Nephron (organoid): ENCODE data around the gene BSDC1.
A peak's percentile ranks its signal among the peaks of the same experiment; 100 is the strongest.

Experiments
- H3K27ac Mint-ChIP-seq, 3 experiments: 2 replicates each; pipeline ENCODE4 v1.8.0; 2020; ENCODE audit warnings: mixed read lengths in 3 of 3, mild to moderate bottlenecking in 2 of 3, moderate library complexity in 1 of 3
- H3K27me3 Mint-ChIP-seq: 2 replicates; pipeline ENCODE4 v1.8.0; 2021; ENCODE audit warnings: low read depth, mild to moderate bottlenecking, moderate library complexity, mixed read lengths
- H3K36me3 Mint-ChIP-seq: 2 replicates; pipeline ENCODE4 v1.8.0; 2020; ENCODE audit warnings: low read depth, mixed read lengths
- H3K4me1 Mint-ChIP-seq: 2 replicates; pipeline ENCODE4 v1.8.0; 2020; ENCODE audit warnings: mixed read lengths
- H3K4me3 Mint-ChIP-seq, 3 experiments: 2 replicates each; pipeline ENCODE4 v1.8.0; 2020; ENCODE audit warnings: mild to moderate bottlenecking in 3 of 3, mixed read lengths in 3 of 3, moderate library complexity in 2 of 3
- H3K9me3 Mint-ChIP-seq: 2 replicates; pipeline ENCODE4 v1.8.0; 2020; ENCODE audit warnings: mixed read lengths
- TF ChIP-seq, protein P1 (sequence below), 3 experiments: fragments of 200-600 bp; sonication (generic); IDR thresholded peaks; one replicate each; pipeline ENCODE4 v1.5.0; 2021; ENCODE audit warnings: antibody characterized with exemption in 3 of 3; ENCODE audit not compliant: unreplicated experiment in 3 of 3

Gene BSDC1

DNA sequence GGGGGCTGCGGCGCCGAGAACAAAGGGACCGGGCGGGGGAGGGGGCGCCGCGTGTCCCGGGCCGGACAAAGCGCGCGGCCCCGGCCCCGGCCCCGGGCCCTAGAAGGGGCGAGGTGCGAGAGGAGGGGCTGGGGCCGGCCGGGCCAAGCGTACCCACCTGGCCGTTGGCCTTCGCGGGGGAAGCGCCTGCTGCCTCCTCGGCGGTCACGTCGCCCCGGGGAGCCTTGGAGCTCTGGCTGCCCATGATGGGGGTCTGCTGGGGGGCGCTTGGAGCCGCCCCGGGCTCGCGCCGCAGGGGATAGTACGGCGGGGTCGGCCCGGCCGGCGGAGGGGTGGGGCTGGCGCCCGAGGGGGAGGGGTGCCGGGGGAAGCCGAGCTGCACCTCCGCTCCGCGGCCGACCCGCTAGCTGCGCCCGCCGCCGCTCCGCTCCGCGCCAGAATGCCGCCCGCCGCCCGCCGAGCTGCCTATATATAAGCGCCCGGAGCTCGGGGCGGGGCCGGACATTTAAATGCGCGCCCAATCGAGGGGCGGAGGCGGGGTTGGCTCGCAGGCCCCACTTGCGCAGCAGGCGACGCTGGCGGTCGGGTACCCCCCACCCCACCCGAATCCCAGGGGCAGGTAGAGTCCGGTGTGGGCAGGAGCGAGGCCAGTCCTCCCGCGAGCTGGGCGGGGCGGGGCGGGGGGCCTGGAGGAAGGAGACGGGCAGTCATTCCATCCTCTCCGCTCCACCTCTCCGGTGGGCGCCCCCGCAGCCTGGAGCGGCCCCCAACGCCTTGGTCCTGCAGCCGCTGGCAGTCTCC is 58.3 kb downstream of the BSDC1 start, which contains the start of gene MARCKSL1:
Gene MARCKSL1, minus strand, starts transcription at position 444 of the 801 bp plus-strand sequence. Its CDS starts 200 bp downstream, at position 244.
- Mint-ChIP-seq H3K4me3 (peak within 1 kb of the TSS; percentile 98), H3K36me3 (peaks cover 36% of the 10 kb centered on the region), H3K27ac (peak within 1 kb of the TSS; percentile 84 to 94 (median 93)), H3K9me3 (no peaks in the 10 kb centered on the region), H3K4me1 (peaks cover 45% of the 10 kb centered on the region), H3K27me3 (no peaks in the 10 kb centered on the region)
- TF ChIP-seq, protein P1, sequence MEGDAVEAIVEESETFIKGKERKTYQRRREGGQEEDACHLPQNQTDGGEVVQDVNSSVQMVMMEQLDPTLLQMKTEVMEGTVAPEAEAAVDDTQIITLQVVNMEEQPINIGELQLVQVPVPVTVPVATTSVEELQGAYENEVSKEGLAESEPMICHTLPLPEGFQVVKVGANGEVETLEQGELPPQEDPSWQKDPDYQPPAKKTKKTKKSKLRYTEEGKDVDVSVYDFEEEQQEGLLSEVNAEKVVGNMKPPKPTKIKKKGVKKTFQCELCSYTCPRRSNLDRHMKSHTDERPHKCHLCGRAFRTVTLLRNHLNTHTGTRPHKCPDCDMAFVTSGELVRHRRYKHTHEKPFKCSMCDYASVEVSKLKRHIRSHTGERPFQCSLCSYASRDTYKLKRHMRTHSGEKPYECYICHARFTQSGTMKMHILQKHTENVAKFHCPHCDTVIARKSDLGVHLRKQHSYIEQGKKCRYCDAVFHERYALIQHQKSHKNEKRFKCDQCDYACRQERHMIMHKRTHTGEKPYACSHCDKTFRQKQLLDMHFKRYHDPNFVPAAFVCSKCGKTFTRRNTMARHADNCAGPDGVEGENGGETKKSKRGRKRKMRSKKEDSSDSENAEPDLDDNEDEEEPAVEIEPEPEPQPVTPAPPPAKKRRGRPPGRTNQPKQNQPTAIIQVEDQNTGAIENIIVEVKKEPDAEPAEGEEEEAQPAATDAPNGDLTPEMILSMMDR (IDR thresholded peaks at IDR 0.05; ENCODE audit: unreplicated experiment in 3 of 3) = no peak

- no peaks in the 10 kb centered on the region for H3K27me3 Mint-ChIP-seq
- H3K4me1 Mint-ChIP-seq = peaks cover 45% of the 10 kb centered on the region
- H3K36me3 Mint-ChIP-seq = peaks cover 41% of the 10 kb centered on the region
- no peak overlapping the region for H3K27ac Mint-ChIP-seq
- TF ChIP-seq, protein P1 (IDR thresholded peaks at IDR 0.05; ENCODE audit: unreplicated experiment in 3 of 3) = no peak
- H3K4me3 Mint-ChIP-seq = peak overlapping the region; percentile 98
- H3K9me3 Mint-ChIP-seq = no peaks in the 10 kb centered on the region
Observed at GRCh38 chr1:32335535-32335789, 58.8 kb downstream of the BSDC1 start.

GRCh38 chr1:32334864-32335534 is 59.2 kb downstream of the BSDC1 start:
- TF ChIP-seq, protein P1 (IDR thresholded peaks at IDR 0.05; ENCODE audit: unreplicated experiment in 3 of 3) = peak; percentile 63 to 77 (median 68)
- peaks cover 42% of the 10 kb centered on the region for H3K4me1 Mint-ChIP-seq
- peaks cover 46% of the 10 kb centered on the region for H3K36me3 Mint-ChIP-seq
- no peaks in the 10 kb centered on the region for H3K27me3 Mint-ChIP-seq
- peak overlapping the region; percentile 98 for H3K4me3 Mint-ChIP-seq
- peak overlapping the region; percentile 84 to 94 (median 93) for H3K27ac Mint-ChIP-seq
- H3K9me3 Mint-ChIP-seq = no peaks in the 10 kb centered on the region

- Mint-ChIP-seq H3K4me1 (peaks cover 36% of the 10 kb centered on the region), H3K9me3 (no peaks in the 10 kb centered on the region), H3K36me3 (peaks cover 52% of the 10 kb centered on the region), H3K4me3 (peak overlapping the region; percentile 98), H3K27ac (peak overlapping the region; percentile 66 to 93 (median 84)), H3K27me3 (no peaks in the 10 kb centered on the region)
- TF ChIP-seq, protein P1 (IDR thresholded peaks at IDR 0.05; ENCODE audit: unreplicated experiment in 3 of 3) = no peak
Observed at GRCh38 chr1:32334274-32334861, 59.9 kb downstream of the BSDC1 start.

DNA sequence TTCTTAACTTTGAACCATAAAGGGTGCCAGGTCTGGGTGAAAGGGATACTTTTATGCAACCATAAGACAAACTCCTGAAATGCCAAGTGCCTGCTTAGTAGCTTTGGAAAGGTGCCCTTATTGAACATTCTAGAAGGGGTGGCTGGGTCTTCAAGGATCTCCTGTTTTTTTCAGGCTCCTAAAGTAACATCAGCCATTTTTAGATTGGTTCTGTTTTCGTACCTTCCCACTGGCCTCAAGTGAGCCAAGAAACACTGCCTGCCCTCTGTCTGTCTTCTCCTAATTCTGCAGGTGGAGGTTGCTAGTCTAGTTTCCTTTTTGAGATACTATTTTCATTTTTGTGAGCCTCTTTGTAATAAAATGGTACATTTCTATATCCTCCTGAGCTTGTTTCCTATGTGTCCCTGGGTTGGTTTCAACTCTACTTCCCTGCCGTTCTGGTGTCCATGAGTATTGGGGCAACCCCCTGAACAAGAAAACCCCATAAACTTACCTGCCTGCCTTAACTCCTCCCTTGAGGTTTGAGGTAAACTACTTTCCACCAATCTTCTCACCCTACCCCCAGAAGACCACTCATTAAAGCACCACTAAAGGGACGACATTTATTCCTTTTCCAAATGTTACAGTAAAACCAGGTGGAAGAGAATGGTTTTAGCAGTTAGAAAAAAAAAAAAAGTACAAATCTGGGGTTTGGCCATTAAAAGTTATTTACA is 60.8 kb downstream of the BSDC1 start:
- Mint-ChIP-seq H3K4me1 (peaks cover 31% of the 10 kb centered on the region), H3K27me3 (no peaks in the 10 kb centered on the region), H3K9me3 (no peaks in the 10 kb centered on the region), H3K36me3 (peaks cover 62% of the 10 kb centered on the region), H3K4me3 (peak overlapping the region; percentile 98), H3K27ac (peak overlapping the region; percentile 37 to 74 (median 66))
- TF ChIP-seq, protein P1 (IDR thresholded peaks at IDR 0.05; ENCODE audit: unreplicated experiment in 3 of 3) = no peak
